MM.1S (cell line): ENCODE data around the gene CNNM4.

Source experiments
- EZH2 ChIP-seq: fragments of 300-600 bp; sonication (generic); optimal IDR thresholded peaks from 2 replicates; pipeline ENCODE3; 2017; ENCODE audit warnings: low read depth, mild to moderate bottlenecking, antibody characterized with exemption, low read length, mixed read lengths
- TF ChIP-seq, protein P1 (sequence below): fragments of 300-600 bp; sonication (generic); IDR thresholded peaks from 2 replicates; pipeline ENCODE4 v1.5.1; 2016; ENCODE audit warnings: antibody characterized with exemption, low read length, mixed read lengths

GRCh38 chr2:96826546-96827278, 66.0 kb downstream of the CNNM4 start:
- no peak for TF ChIP-seq EZH2
- TF ChIP-seq, protein P1, sequence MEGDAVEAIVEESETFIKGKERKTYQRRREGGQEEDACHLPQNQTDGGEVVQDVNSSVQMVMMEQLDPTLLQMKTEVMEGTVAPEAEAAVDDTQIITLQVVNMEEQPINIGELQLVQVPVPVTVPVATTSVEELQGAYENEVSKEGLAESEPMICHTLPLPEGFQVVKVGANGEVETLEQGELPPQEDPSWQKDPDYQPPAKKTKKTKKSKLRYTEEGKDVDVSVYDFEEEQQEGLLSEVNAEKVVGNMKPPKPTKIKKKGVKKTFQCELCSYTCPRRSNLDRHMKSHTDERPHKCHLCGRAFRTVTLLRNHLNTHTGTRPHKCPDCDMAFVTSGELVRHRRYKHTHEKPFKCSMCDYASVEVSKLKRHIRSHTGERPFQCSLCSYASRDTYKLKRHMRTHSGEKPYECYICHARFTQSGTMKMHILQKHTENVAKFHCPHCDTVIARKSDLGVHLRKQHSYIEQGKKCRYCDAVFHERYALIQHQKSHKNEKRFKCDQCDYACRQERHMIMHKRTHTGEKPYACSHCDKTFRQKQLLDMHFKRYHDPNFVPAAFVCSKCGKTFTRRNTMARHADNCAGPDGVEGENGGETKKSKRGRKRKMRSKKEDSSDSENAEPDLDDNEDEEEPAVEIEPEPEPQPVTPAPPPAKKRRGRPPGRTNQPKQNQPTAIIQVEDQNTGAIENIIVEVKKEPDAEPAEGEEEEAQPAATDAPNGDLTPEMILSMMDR: no peak
